Mononuclear cell (primary cell): ENCODE measurements around the gene NAA10. TPM values are rescaled to one million over a fixed set of nuclear protein-coding genes. Genes with fewer than 3 reads are reported as not detected.

Experiments used
- H3K27me3 ChIP-seq: 2 replicates; pipeline ENCODE4 v1.6.0; 2011; ENCODE audit warnings: low read length, control low read depth; ENCODE audit not compliant: insufficient read depth
- H3K4me1 ChIP-seq: 2 replicates; pipeline ENCODE4 v1.5.1; 2011; ENCODE audit warnings: mild to moderate bottlenecking, low read length, control low read depth; ENCODE audit not compliant: insufficient read depth
- H3K4me3 ChIP-seq: 2 replicates; pipeline ENCODE4 v1.5.1; 2011; ENCODE audit warnings: mild to moderate bottlenecking, low read length, moderate library complexity
- H3K9me3 ChIP-seq: 2 replicates; pipeline ENCODE4 v1.5.1; 2011; ENCODE audit warnings: low read depth, mild to moderate bottlenecking, control low read depth, low read length
- total RNA-seq: library from RNA; depleted of rRNA; stranded (reverse); fragments of >200 nt; gene quantifications from one replicate; pipeline ENCODE4 v1.2.3, GENCODE V29; 2012

NAA10 gene
- total RNA-seq, 1 donor = 22.0 TPM

GRCh38 chrX:153930011-153930910, 4.6 kb downstream of the NAA10 start:
- Histone ChIP-seq H3K27me3 (no peaks in the 10 kb centered on the region), H3K9me3 (no peaks in the 10 kb centered on the region), H3K4me3 (no peak overlapping the region), H3K4me1 (peaks cover 34% of the 10 kb centered on the region)

- Histone ChIP-seq H3K4me1 (peaks cover 40% of the 10 kb centered on the region), H3K4me3 (no peak overlapping the region), H3K27me3 (no peaks in the 10 kb centered on the region), H3K9me3 (no peaks in the 10 kb centered on the region)
Measured at GRCh38 chrX:153929576-153929975, 5.3 kb downstream of the NAA10 start.

GRCh38 chrX:153928846-153929245, 6.0 kb downstream of the NAA10 start:
- no peaks in the 10 kb centered on the region for H3K27me3 ChIP-seq
- H3K9me3 ChIP-seq = no peaks in the 10 kb centered on the region
- peaks cover 36% of the 10 kb centered on the region for H3K4me1 ChIP-seq
- no peak overlapping the region for H3K4me3 ChIP-seq

GRCh38 chrX:153927922-153928760, 6.7 kb downstream of the NAA10 start:
- H3K27me3 ChIP-seq = no peaks in the 10 kb centered on the region
- peaks cover 37% of the 10 kb centered on the region for H3K4me1 ChIP-seq
- peak overlapping the region; percentile 67 for H3K4me3 ChIP-seq
- H3K9me3 ChIP-seq = no peaks in the 10 kb centered on the region

- H3K4me1 ChIP-seq = peaks cover 42% of the 10 kb centered on the region
Measured at GRCh38 chrX:153927672-153927921, 7.2 kb downstream of the NAA10 start.

GRCh38 chrX:153926858-153927671, 7.8 kb downstream of the NAA10 start:
- H3K27me3 ChIP-seq = no peaks in the 10 kb centered on the region
- peak overlapping the region; percentile 67 for H3K4me3 ChIP-seq
- no peaks in the 10 kb centered on the region for H3K9me3 ChIP-seq
- peaks cover 46% of the 10 kb centered on the region for H3K4me1 ChIP-seq

More at GRCh38 chrX:153927672-153927921, 7.2 kb downstream of the NAA10 start:
- Histone ChIP-seq H3K9me3 (no peaks in the 10 kb centered on the region), H3K4me3 (peak overlapping the region; percentile 67), H3K27me3 (no peaks in the 10 kb centered on the region)

- Histone ChIP-seq H3K9me3 (no peaks in the 10 kb centered on the region), H3K4me1 (peaks cover 52% of the 10 kb centered on the region), H3K4me3 (peak overlapping the region; percentile 67), H3K27me3 (no peaks in the 10 kb centered on the region)
Measured at GRCh38 chrX:153926552-153926857, 8.3 kb downstream of the NAA10 start.

GRCh38 chrX:153925739-153926551, 8.9 kb downstream of the NAA10 start, which contains the start of gene ARHGAP4:
ARHGAP4 (minus strand) TSS chrX:153926264; CDS start chrX:153926202, 62 bp downstream.
- Histone ChIP-seq H3K4me1 (peaks cover 54% of the 10 kb centered on the region), H3K27me3 (no peaks in the 10 kb centered on the region), H3K4me3 (peak within 1 kb of the TSS; percentile 67), H3K9me3 (no peaks in the 10 kb centered on the region)

GRCh38 chrX:153925387-153925738, 9.5 kb downstream of the NAA10 start:
- Histone ChIP-seq H3K4me1 (peaks cover 54% of the 10 kb centered on the region), H3K4me3 (peak overlapping the region; percentile 67), H3K27me3 (no peaks in the 10 kb centered on the region), H3K9me3 (no peaks in the 10 kb centered on the region)

- Histone ChIP-seq H3K27me3 (no peaks in the 10 kb centered on the region), H3K4me3 (peak overlapping the region; percentile 67), H3K9me3 (no peaks in the 10 kb centered on the region), H3K4me1 (peaks cover 48% of the 10 kb centered on the region)
Measured at GRCh38 chrX:153924149-153924861, 10.5 kb downstream of the NAA10 start.

- Histone ChIP-seq H3K4me1 (peaks cover 40% of the 10 kb centered on the region), H3K4me3 (no peak overlapping the region), H3K27me3 (no peaks in the 10 kb centered on the region), H3K9me3 (no peaks in the 10 kb centered on the region)
Measured at GRCh38 chrX:153922932-153923857, 11.6 kb downstream of the NAA10 start.

GRCh38 chrX:153921511-153922446, 13.1 kb downstream of the NAA10 start:
- H3K4me3 ChIP-seq = no peak overlapping the region
- H3K27me3 ChIP-seq = no peaks in the 10 kb centered on the region
- H3K4me1 ChIP-seq = peaks cover 32% of the 10 kb centered on the region
- no peaks in the 10 kb centered on the region for H3K9me3 ChIP-seq
